ENCODE data around the gene RNF207.

GRCh38 chr1:6191968-6192367 is 14.0 kb upstream of the RNF207 start:
- TF ChIP-seq CTCF (IDR thresholded peaks at IDR 0.05), result no peak
- no peak for TF ChIP-seq ZFX (IDR thresholded peaks at IDR 0.05; ENCODE audit: borderline replicate concordance)

All from 22Rv1 (cell line).